Measurements from ENCODE around the gene MIP.
"Not testable (repeated sequence)": the region's sequence is repeated elsewhere in the genome, so short reads cannot be mapped to it uniquely, and the experiment has no call there.

The MIP gene

GRCh38 chr12:56408799-56409417 lies 45.5 kb downstream of the MIP start:
- H4K20me1 ChIP-seq (ENCODE audit: control insufficient read depth, insufficient read depth, low read depth, low read length): no peaks in the 10 kb centered on the region
- no peaks in the 10 kb centered on the region for H3K4me1 ChIP-seq (ENCODE audit: control insufficient read depth, low read length)

GRCh38 chr12:56404227-56404626 lies 50.2 kb downstream of the MIP start:
- not testable (repeated sequence) for H4K20me1 ChIP-seq (ENCODE audit: control insufficient read depth, insufficient read depth, low read depth, low read length); H3K9me2 ChIP-seq (replicated peaks; ENCODE audit: control insufficient read depth, low read length); H3K9me3 ChIP-seq (ENCODE audit: control insufficient read depth, insufficient read depth, low read length); H3K79me2 ChIP-seq (ENCODE audit: control insufficient read depth, low read length); H3K36me3 ChIP-seq (ENCODE audit: control insufficient read depth, low read length); H3K27me3 ChIP-seq (ENCODE audit: control insufficient read depth, low read length); H3K4me1 ChIP-seq (ENCODE audit: control insufficient read depth, low read length); H3K4me3 ChIP-seq (ENCODE audit: low read length); H3F3A ChIP-seq (ENCODE audit: control insufficient read depth, insufficient read depth); H3K27ac ChIP-seq (ENCODE audit: low read depth, low read length); H3K4me2 ChIP-seq (ENCODE audit: low read length)

More at GRCh38 chr12:56408799-56409417, 45.5 kb downstream of the MIP start:
- Histone ChIP-seq H3K4me3 (ENCODE audit: low read length) (no peak overlapping the region), H3F3A (ENCODE audit: control insufficient read depth, insufficient read depth) (no peaks in the 10 kb centered on the region), H3K27ac (ENCODE audit: low read depth, low read length) (no peak overlapping the region), H3K27me3 (ENCODE audit: control insufficient read depth, low read length) (no peaks in the 10 kb centered on the region), H3K9me3 (ENCODE audit: control insufficient read depth, insufficient read depth, low read length) (no peaks in the 10 kb centered on the region), H3K36me3 (ENCODE audit: control insufficient read depth, low read length) (peaks cover 10% of the 10 kb centered on the region), H3K4me2 (ENCODE audit: low read length) (no peak overlapping the region), H3K9me2 (replicated peaks; ENCODE audit: control insufficient read depth, low read length) (no peaks in the 10 kb centered on the region), H3K79me2 (ENCODE audit: control insufficient read depth, low read length) (no peaks in the 10 kb centered on the region)
- TF ChIP-seq, protein P1, sequence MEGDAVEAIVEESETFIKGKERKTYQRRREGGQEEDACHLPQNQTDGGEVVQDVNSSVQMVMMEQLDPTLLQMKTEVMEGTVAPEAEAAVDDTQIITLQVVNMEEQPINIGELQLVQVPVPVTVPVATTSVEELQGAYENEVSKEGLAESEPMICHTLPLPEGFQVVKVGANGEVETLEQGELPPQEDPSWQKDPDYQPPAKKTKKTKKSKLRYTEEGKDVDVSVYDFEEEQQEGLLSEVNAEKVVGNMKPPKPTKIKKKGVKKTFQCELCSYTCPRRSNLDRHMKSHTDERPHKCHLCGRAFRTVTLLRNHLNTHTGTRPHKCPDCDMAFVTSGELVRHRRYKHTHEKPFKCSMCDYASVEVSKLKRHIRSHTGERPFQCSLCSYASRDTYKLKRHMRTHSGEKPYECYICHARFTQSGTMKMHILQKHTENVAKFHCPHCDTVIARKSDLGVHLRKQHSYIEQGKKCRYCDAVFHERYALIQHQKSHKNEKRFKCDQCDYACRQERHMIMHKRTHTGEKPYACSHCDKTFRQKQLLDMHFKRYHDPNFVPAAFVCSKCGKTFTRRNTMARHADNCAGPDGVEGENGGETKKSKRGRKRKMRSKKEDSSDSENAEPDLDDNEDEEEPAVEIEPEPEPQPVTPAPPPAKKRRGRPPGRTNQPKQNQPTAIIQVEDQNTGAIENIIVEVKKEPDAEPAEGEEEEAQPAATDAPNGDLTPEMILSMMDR (IDR thresholded peaks at IDR 0.05; ENCODE audit: low read depth, low read length, poor library complexity, severe bottlenecking): no peak
- TF ChIP-seq EZH2phosphoT487 (IDR thresholded peaks at IDR 0.05; ENCODE audit: borderline replicate concordance, low read length): no peak

DNA sequence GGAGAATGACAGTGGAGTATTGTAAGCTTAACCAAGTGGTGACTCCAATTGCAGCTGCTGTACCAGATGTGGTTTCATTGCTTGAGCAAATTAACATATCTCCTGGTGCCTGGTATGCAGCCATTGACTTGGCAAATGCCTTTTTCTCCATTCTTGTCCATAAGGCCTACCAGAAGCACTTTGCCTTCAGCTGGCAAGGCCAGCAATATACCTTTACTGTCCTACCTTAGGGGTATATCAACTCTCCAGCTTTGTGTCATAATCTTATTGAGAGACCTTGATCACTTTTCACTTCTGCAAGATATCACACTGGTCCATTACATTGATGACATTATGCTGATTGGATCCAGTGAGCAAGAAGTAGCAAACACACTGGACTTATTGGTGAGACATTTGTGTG lies 52.8 kb downstream of the MIP start:
- H3K9me2 ChIP-seq (replicated peaks; ENCODE audit: control insufficient read depth, low read length); H3K79me2 ChIP-seq (ENCODE audit: control insufficient read depth, low read length); H3K36me3 ChIP-seq (ENCODE audit: control insufficient read depth, low read length); H3K4me2 ChIP-seq (ENCODE audit: low read length); H3K4me3 ChIP-seq (ENCODE audit: low read length); H3K27me3 ChIP-seq (ENCODE audit: control insufficient read depth, low read length); H3F3A ChIP-seq (ENCODE audit: control insufficient read depth, insufficient read depth); H3K9me3 ChIP-seq (ENCODE audit: control insufficient read depth, insufficient read depth, low read length); H3K27ac ChIP-seq (ENCODE audit: low read depth, low read length); H4K20me1 ChIP-seq (ENCODE audit: control insufficient read depth, insufficient read depth, low read depth, low read length); H3K4me1 ChIP-seq (ENCODE audit: control insufficient read depth, low read length): not testable (repeated sequence)

GRCh38 chr12:56401125-56401524 lies 53.3 kb downstream of the MIP start:
- not testable (repeated sequence) for H3K4me1 ChIP-seq (ENCODE audit: control insufficient read depth, low read length); H3K4me3 ChIP-seq (ENCODE audit: low read length); H3K4me2 ChIP-seq (ENCODE audit: low read length); H3K27ac ChIP-seq (ENCODE audit: low read depth, low read length); H3K79me2 ChIP-seq (ENCODE audit: control insufficient read depth, low read length); H3K9me3 ChIP-seq (ENCODE audit: control insufficient read depth, insufficient read depth, low read length); H3K36me3 ChIP-seq (ENCODE audit: control insufficient read depth, low read length); H4K20me1 ChIP-seq (ENCODE audit: control insufficient read depth, insufficient read depth, low read depth, low read length); H3K9me2 ChIP-seq (replicated peaks; ENCODE audit: control insufficient read depth, low read length); H3F3A ChIP-seq (ENCODE audit: control insufficient read depth, insufficient read depth); H3K27me3 ChIP-seq (ENCODE audit: control insufficient read depth, low read length)
